ENCODE data around the gene GLTPD2. TPM values are rescaled to one million over a fixed set of nuclear protein-coding genes. Genes with fewer than 3 reads are reported as not detected.
A peak's percentile ranks its signal among the peaks of the same experiment; 100 is the strongest.

Gene GLTPD2
- not detected in 2 replicates for total RNA-seq (2014; rRNA removed; shearing (Covaris generic))

DNA sequence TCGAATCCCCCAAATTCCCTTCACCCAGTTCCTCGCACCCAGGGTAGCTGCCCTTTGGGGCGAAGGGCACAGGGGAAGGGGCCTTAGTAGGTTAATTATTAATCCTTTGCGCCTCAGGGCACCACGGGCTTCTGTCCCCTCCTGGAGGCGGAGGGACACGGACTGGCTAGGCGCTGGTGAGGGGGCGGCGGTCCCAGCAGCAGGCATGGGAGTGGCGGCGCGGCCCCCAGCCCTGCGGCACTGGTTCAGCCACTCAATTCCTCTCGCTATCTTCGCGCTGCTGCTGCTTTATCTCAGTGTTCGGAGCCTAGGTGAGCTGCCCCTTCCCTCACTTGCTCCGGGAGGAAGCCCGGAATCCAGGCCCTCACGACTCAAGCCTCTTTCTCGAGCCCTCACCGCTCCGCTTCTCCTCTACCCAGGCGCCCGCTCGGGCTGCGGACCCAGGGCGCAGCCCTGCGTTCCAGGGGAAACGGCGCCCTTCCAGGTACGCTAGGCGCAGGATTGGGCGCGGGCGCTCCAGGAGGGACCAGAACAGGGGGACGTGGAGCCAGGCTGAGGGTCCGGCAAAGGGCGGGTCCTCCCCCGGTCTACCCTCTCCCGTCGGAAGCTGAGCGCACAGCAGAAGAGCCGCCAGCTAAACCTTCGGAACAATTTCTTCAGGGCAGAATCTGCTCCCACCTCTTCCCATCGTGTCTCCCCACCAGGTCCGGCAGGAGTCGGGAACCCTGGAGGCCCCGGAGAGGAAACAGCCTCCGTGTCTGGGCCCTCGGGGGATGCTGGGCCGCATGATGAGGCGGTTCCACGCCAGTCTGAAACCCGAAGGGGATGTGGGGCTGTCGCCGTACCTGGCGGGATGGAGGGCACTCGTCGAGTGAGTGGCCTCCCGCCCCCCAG is at the start of gene GLTPD2:
Gene GLTPD2 (plus strand): TSS at position 158 of the 894 bp plus-strand sequence. CDS start 48 bp downstream, at position 206.
- DNase-seq (ENCODE audit: low read depth) = no peak

DNA sequence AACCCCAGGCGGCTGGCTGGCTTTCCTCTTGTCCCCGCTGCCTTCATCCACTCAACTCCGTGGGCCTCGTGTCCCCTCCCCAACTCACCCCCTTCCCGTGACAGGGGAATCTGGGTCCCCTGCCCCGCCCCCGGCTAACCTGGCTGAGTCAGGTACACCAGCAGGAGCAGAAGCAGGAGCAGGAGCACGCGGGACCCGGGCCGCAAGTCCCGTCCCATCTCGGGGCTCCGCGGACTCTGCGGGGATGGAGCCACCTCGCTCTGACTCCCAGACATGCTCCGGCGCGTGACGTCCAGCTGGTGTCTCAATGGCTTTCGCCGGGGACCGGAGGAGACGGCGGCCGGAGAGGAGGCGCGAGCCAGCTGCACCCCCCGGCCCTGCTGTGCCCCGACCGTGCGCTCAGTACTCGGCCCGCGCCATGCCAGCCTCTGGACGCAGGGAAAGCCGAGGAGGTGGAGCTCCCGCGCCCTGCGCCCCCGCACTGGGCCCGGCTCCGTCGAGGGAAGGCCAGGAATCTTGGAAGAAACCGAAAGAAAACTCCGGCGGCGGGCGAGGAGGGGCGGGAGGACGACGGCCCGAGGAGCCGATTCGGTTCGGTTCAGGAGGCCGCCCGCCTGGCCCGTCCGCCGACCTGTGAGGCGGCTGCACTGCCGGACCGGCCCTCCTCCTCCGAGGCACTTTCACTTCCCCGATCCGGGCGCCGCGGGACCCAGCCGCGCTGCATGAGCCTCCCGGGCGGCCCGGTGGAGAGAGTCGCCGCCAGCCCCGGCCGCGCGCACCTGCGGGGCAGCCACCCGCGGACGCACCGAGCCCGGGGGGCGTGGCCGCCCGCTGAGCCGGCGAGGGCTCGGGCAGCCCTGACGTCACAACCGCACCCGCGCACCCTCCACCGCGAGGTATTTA is 49.4 kb upstream of the GLTPD2 start, which contains the start of the genes CXCL16 and ZMYND15:
Gene CXCL16 (minus strand): TSS at position 807 of the 903 bp plus-strand sequence. CDS start 589 bp downstream, at position 218.
Gene ZMYND15 (plus strand): TSS at position 712 of the 903 bp plus-strand sequence. CDS start 716 bp downstream, outside the sequence.
- peak; percentile 65 for DNase-seq (ENCODE audit: low read depth)

DNA sequence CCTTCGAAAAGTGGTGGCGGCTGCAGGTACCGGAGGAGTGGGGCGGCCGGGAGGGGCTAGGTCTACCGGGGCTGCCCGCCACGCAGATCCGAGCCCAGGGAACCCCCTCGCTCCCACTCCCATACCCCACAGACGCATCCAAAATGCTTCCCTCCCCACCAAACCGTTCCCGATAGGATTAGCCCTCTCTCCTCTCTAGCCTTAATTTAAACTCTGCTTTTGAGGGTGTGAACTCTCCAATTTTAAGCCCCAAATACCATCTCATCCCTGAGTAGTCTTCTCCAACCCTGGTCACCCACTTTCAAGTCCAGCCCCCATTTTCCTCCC is 48.8 kb upstream of the GLTPD2 start:
- DNase-seq (ENCODE audit: low read depth) = no peak

DNA sequence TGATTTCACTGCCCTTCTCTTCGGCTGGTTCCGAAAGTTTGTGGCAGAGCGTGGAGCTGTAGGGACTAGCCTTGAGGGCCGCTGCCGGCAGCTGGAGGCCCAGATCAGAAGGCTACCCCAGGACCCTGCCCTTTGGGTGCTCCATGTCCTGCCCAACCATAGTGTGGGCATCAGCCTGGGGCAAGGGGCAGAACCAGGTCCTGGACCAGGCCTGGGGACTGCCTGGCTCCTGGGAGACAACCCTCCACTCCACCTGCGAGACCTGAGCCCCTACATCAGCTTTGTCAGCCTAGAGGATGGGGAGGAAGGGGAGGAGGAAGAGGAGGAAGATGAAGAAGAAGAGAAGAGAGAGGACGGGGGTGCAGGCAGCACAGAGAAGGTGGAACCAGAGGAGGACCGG is 48.2 kb upstream of the GLTPD2 start:
- DNase-seq (ENCODE audit: low read depth) = no peak

DNA sequence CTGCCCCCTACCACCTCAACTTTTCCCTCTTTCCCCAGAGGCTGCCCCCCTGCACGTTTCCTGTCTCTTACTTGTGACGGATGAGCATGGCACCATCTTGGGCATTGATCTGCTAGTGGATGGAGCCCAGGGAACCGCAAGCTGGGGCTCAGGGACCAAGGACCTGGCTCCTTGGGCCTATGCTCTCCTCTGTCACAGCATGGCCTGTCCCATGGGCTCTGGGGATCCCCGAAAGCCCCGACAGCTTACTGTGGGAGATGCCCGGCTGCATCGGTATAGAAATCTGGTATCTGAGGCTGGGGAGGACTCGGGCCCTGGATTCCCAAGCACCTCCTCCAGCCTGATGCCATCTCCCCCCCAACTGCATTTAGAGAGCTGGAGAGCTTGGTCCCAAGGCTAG is 47.2 kb upstream of the GLTPD2 start:
- DNase-seq (ENCODE audit: low read depth) = no peak

DNA sequence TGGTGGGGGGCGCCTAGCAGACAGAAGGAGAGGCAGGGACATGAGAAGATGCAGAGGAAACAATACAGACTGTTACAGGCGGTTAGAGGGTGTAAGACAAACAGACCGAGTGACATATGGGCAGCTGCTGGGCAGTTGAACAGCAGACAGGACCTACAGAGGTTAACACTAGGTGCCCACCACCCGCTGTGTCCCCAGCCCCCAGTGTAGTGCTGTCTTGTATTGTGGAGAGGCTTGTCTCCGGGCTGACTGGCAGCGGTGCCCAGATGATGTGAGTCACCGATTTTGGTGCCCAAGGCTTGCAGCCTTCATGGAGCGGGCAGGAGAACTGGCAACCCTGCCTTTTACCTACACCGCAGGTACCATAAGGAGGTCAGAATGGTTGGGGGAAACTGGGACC is 46.6 kb upstream of the GLTPD2 start:
- DNase-seq (ENCODE audit: low read depth) = no peak

DNA sequence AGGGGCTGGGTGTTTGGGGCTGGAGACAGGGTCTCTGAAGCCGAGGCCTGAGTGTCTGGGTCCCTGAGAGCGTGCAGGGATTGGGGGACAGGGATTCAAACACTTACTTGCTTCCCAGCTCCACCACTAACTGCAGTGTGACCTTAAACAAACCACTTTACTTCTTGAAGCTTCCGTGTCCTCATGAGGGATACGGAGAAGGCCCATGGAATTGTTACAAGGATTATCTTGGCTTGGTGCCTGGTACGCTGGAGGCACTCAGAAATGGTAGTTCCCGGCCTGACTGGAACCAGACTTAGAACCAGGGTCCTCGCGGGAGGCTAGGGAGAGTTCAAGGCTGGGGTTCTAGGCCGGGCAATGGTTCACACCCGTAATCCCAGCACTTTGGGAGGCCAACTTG is 46.1 kb upstream of the GLTPD2 start:
- no peak for DNase-seq (ENCODE audit: low read depth)

DNA sequence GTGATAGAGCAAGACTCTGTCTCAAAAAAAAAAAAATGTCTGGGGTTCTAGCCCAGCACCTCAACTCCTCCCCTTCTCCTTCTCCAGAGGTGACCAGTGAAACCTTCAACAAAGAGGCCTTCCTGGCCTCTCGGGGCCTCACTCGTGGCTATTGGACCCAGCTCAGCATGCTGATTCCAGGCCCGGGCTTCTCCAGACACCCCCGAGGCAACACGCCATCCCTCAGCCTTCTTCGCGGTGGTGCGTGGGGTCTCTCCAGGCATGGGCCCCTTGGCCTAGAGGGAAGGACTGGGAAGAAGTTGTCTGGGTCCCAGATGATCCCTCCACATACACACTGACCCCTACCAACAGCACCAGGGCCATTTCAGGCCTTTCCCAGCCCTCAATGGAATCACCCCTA is 45.5 kb upstream of the GLTPD2 start:
- DNase-seq (ENCODE audit: low read depth) = no peak

DNA sequence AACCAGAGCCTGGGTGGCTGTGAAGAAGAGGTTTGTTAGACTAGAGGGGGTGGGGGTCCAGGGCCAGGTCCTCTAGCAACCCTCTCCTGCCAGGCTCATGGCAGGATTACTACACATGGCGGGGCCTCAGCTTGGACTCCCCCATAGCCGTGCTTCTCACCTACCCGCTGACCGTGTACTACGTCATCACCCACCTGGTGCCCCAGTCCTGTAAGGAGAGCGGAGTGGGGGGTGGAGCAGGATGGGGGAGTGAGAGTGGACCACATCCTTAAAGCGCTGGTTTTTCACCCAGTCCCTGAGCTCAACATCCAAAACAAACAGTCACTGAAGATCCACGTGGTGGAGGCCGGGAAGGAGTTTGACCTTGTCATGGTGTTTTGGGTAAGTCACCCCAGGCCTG is 44.9 kb upstream of the GLTPD2 start:
- DNase-seq (ENCODE audit: low read depth) = no peak

DNA sequence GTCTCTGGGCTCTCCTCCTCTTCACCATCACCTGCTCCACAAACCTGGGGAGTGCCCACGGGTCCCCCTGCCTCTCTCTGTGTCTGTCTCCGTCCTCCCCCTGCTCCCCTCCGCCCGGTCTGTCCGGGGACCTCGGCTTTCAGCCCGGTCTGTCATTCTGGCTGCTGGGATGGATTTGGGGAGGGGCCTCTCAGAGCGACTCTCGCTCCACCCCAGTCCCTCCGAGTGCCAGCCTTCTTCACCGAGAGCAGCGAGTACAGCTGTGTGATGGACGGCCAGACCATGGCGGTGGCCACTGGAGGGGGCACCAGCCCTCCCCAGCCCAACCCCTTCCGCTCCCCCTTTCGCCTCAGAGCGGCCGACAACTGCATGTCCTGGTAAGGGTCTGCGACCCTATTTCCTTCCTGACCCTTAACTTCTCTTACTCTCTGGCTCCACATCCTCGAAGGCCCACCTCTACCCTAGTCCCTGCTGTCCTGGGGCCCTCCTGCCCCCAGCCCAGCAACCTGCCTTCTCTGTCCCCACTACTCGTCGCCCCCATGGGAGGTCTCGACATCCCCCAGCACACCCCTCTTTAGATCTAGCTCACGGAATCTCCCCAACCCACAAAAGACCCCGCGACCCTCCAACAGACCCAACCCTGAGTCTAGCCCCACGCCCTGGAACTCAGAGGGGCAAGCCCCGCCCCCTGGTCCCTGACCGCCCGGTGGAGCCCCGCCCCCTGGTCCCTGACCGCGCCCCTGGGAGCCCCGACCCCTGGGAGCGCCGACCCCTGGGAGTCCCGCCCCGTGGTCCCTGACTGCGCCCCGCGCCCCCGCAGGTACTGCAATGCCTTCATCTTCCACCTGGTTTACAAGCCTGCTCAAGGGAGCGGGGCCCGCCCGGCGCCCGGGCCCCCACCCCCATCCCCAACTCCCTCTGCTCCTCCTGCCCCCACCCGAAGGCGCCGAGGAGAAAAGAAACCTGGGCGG is 43.5 kb upstream of the GLTPD2 start:
- DNase-seq (ENCODE audit: low read depth) = no peak

DNA sequence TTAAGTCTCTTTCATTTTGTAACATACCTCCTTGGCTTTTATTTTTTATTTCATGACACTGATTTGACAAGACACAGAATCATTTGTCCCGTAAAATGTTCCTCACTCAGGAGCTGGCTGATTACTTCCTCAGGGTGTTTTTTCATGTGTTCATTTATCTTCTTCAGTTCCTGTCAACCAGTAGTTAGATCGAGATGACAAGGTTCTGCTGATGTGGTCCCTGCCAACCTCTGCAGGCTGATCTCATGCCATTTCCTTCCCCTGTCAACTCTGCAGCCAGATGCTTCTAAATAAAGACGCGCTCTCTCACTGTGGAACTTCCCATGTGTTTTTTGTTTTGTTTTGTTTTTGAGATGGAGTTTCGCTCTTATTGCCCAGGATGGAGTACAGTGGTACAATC is 40.9 kb upstream of the GLTPD2 start:
- no peak for DNase-seq (ENCODE audit: low read depth)

DNA sequence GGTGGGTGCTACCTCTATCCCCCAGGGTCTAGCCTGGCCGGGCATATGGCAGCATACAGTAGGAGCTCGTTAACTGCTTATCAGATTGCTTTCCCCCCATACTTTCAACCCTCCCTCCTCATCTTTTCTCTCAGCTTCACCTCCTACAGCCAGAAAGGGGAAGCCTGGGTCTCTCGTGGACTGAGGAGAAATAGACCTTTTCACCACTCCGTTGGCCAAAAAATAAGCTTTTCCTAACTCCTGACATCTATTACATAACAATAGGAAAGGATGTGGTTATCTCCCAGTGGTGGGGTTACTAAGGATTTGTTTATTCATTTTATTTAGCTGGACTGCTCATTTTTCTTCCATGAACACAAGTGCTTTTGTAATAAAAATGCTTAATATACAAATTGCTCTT is 40.1 kb upstream of the GLTPD2 start:
- no peak for DNase-seq (ENCODE audit: low read depth)

DNA sequence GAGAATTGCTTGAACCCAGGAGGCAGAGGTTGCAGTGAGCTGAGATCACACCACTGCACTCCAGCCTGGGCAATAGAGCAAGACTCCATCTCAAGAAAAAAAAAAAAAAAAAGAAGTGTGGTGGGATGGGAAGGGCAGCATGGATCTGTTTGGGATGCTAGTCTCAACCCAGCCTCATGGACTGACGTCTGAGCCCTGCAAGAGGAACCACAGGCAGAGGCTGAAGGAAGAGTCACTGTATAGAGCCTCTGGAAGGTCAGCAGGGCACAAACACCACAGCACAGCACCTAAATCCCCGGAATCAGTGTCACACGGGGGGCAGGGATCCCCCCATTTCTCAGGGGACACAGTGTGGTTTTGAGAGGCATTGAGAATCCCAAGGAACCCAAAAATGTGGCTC is 38.2 kb upstream of the GLTPD2 start:
- no peak for DNase-seq (ENCODE audit: low read depth)

DNA sequence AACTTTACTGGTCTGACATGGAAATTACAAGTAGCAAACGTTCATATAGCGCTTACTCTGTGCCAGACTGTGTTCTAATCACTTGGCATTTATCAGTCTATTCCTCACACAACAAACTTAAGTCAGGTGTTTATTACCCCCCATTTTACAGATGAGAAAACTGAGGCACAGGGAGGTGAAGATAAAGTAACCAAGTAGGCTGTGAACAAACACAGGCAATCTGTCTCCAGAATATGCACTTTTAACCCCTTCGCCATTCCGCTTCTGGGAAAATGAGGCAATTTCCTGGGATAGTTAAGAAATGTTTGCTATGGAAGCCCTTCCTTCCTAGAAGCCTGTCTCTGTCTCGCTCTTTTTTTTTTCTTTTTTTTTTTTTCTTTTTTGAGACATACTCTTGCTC is 36.8 kb upstream of the GLTPD2 start:
- DNase-seq (ENCODE audit: low read depth) = no peak

DNA sequence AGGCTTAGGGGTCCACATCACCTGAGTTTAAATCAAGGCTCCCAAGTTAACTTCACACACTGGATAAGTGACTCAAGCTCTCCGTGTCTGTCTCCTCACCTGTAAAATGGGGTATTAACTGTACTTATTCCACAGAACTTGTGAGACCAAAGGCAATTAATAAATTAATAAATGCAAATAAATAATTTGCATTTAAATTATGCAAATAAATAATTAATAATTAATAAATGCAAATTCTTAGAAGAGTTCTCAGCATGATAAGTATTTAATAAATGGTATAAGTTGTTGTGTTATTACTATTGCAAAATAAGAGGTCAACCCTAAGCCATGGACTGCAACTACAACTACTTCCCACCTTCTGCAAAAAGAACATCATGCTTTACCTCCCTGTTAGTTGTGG is 35.4 kb upstream of the GLTPD2 start:
- no peak for DNase-seq (ENCODE audit: low read depth)

DNA sequence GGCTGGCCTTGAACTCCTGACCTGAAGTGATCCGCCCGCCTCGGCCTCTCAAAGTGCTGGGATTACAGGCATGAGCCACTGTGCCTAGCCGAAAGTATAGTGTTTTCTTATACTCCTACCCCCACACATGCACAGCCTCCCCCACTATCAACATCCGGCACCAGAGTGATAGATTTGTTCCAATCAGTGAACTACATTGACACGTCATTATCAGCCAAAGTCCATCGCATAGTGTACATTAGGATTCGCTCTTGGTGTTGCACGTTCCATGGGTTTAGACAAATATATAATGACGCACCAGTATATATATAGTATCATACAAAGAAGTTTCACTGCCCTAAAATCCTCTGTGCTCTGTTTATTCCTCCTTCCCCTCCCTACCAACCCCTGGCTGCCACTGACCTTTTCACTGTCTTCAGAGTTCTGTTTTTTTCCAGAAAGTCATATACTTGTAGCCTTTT is 29.0 kb upstream of the GLTPD2 start:
- DNase-seq (ENCODE audit: low read depth) = no peak

DNA sequence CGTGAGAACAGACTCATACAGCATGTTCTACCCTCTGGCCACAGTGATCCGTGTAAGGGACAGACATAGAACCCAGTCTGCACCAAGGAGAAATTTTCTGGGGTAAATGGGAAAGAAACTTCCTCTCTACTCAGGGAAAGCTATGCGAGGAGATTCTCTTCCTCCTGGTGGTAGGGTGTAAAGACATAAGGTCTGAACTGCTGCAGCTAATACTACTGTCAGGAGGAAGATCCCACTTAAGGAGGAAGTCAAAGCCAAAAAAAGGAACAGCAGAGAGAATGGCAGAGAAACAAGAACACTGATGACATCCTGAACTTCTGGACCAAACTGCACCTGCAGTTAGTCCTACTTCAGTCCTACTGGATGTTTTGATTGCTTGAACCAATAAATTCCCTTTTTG is 24.2 kb upstream of the GLTPD2 start:
- DNase-seq (ENCODE audit: low read depth) = no peak

DNA sequence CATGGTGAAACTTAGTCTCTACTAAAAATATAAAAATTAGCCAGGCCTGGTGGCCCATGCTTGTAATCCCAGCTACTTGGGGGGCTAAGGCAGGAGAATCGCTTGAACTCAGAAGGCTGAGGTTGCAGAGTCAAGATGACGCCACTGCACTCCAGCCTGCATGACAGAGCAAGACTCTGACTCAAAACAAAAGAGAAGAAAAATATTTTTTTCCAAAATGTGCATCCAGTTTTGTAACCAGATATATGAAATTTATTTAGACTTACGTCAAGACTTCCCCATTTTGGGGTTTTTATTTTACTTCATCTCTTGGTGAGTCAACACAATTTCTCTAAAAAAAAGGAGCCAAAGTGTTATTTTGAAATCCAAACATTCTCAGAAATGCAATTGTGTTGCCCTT is 22.6 kb upstream of the GLTPD2 start:
- no peak for DNase-seq (ENCODE audit: low read depth)

DNA sequence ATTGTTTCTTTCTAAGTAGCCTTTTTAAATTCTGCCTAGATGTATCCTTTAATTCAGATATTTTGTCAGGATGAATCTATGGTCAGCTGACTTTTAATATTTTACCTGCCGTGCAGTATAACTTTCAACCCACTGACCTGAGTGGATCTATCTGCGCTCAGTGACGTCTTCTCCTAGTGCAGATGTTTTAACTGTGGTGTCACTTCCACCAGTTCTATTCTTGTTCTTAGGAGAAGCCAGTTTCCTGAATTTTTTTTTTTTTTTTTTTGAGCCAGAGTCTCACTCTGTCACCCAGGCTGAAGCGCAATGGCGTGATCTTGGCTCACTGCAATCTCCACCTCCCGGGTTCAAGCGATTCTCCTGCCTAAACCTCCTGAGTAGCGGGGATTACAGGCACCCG is 22.0 kb upstream of the GLTPD2 start:
- no peak for DNase-seq (ENCODE audit: low read depth)

DNA sequence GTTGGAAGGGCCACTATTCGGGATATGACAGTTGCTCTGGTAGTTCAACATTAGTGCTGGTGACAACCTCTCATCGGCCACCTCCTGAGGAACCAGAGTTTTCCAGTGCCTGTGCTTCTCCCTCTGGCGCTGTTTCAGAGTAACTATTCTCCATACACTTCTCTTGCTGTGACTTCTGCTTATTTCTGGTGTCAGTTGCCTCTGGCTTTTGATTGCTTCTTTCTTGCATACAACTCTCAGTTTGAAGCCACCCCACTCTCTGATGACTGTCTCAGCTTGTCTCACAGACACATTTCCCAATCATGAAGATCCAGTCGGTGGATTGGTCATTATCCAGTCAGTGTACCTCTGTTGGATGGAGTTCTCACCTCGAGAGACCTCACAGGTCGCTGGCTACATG is 20.5 kb upstream of the GLTPD2 start:
- no peak for DNase-seq (ENCODE audit: low read depth)

DNA sequence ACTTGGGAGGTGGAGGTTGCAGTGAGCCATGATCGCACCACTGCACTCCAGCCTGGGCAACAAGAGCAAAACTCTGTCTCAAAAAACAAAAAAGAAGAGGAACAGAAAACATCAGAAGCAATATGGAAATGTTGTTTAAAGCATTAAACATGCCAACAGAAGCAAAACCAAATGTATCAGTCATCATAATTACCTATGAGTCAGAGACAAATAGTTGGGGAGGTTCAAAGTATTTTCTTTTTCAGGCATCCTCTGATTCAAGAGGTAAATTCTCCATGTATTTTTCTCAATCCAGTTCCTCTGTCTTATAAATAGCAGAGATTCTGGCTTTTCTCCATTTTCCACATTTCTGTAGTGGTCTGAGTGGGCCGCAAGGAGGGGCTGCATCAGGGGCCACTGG is 19.1 kb upstream of the GLTPD2 start:
- no peak for DNase-seq (ENCODE audit: low read depth)

All from Daoy (cell line).